DMS153 treated with DMSO at 0.1 percent for 48 hours (cell line): ENCODE results near the gene CDK2.

Experiments
- DNase-seq: peaks from one replicate; lab custom pipeline; 2025; ENCODE audit not compliant: unreplicated experiment; lab: John Stamatoyannopoulos, UW

The CDK2 gene

GRCh38 chr12:55937981-55938380 is 28.6 kb upstream of the CDK2 start:
- DNase-seq, result no peak

- no peak for DNase-seq
Observed at GRCh38 chr12:55938826-55939501, 27.7 kb upstream of the CDK2 start.

GRCh38 chr12:55940065-55940732 is 26.4 kb upstream of the CDK2 start:
- peak; percentile 63 for DNase-seq

GRCh38 chr12:55942055-55942454 is 24.6 kb upstream of the CDK2 start:
- DNase-seq, result no peak

GRCh38 chr12:55942577-55943136 is 24.0 kb upstream of the CDK2 start:
- no peak for DNase-seq

- DNase-seq, result no peak
Observed at GRCh38 chr12:55946553-55946952, 20.1 kb upstream of the CDK2 start.

- DNase-seq, result no peak
Observed at GRCh38 chr12:55955344-55955743, 11.3 kb upstream of the CDK2 start.

- DNase-seq, result no peak
Observed at GRCh38 chr12:55955800-55956508, 10.7 kb upstream of the CDK2 start.

- DNase-seq, result no peak
Observed at GRCh38 chr12:55957106-55957859, 9.3 kb upstream of the CDK2 start.

GRCh38 chr12:55963760-55964159 is 2.9 kb upstream of the CDK2 start:
- DNase-seq, result no peak

GRCh38 chr12:55965240-55965639 is 1.4 kb upstream of the CDK2 start:
- no peak for DNase-seq

GRCh38 chr12:55965941-55966407 is 656 bp upstream of the CDK2 start, which contains the start of gene PMEL:
PMEL (minus strand) TSS chr12:55966042; CDS start chr12:55966011, 31 bp downstream.
- DNase-seq, result no peak

GRCh38 chr12:55969356-55969755 is 2.7 kb downstream of the CDK2 start:
- DNase-seq, result no peak

- DNase-seq, result no peak
Observed at GRCh38 chr12:55970775-55971174, 4.1 kb downstream of the CDK2 start.

- no peak for DNase-seq
Observed at GRCh38 chr12:55972042-55972441, 5.4 kb downstream of the CDK2 start.

GRCh38 chr12:55972456-55972855 is 5.8 kb downstream of the CDK2 start:
- no peak for DNase-seq

- no peak for DNase-seq
Observed at GRCh38 chr12:55972911-55973598, 6.4 kb downstream of the CDK2 start.

GRCh38 chr12:55973599-55974307 is 7.1 kb downstream of the CDK2 start, which contains the start of gene RAB5B:
RAB5B (plus strand) TSS chr12:55974078; CDS start chr12:55986961, 12,883 bp downstream.
- peak; percentile 99 for DNase-seq

GRCh38 chr12:55974308-55974730 is 7.7 kb downstream of the CDK2 start:
- DNase-seq, result peak; percentile 6
